NB4 (cell line): ENCODE measurements around the gene WRNIP1.

Experiments
- DNase-seq: peaks from one replicate; pipeline ENCODE4 v3.0.0; 2010; ENCODE audit warnings: low read depth
- H3K4me3 ChIP-seq: one replicate; pipeline ENCODE4 v1.5.1; 2011; ENCODE audit warnings: mild to moderate bottlenecking, low read depth, low read length, moderate library complexity
- MYC ChIP-seq: IDR thresholded peaks from 2 replicates; pipeline ENCODE4 v1.6.1; 2011; ENCODE audit warnings: low read depth, low read length
- POLR2A ChIP-seq: IDR thresholded peaks from 2 replicates; pipeline ENCODE4 v1.6.1; 2011; ENCODE audit warnings: mild to moderate bottlenecking; ENCODE audit not compliant: insufficient read length; ENCODE audit errors: extremely low read depth
- TF ChIP-seq, protein P1 (sequence below): IDR thresholded peaks from one replicate; pipeline ENCODE4 v1.5.1; 2012; ENCODE audit warnings: low read depth, low read length
- TF ChIP-seq, protein P2 (sequence below): IDR thresholded peaks from 2 replicates; pipeline ENCODE4 v1.6.1; 2011; ENCODE audit warnings: low read depth, low read length

The WRNIP1 gene

DNA sequence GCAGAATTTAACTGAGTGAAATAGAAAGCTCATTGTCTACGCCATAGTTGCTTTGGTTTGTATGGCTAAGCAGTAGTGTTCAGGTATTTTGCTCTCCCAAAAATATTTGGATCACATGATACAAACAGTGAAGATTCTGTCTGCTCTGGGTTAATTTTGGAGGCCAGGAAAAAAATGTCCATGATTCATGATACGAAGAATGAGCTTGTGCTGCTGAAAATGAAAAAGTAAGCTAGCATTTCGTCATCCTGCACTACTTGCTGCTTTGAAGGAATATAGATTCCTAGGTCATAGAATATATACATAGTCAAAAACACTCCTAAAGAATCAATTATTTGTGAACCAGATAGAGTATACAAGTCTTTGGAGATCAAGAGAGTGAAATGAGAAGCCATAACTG, 8.3 kb downstream of the WRNIP1 start:
- DNase-seq: no peak
- no peak overlapping the region for H3K4me3 ChIP-seq
- TF ChIP-seq, protein P1, sequence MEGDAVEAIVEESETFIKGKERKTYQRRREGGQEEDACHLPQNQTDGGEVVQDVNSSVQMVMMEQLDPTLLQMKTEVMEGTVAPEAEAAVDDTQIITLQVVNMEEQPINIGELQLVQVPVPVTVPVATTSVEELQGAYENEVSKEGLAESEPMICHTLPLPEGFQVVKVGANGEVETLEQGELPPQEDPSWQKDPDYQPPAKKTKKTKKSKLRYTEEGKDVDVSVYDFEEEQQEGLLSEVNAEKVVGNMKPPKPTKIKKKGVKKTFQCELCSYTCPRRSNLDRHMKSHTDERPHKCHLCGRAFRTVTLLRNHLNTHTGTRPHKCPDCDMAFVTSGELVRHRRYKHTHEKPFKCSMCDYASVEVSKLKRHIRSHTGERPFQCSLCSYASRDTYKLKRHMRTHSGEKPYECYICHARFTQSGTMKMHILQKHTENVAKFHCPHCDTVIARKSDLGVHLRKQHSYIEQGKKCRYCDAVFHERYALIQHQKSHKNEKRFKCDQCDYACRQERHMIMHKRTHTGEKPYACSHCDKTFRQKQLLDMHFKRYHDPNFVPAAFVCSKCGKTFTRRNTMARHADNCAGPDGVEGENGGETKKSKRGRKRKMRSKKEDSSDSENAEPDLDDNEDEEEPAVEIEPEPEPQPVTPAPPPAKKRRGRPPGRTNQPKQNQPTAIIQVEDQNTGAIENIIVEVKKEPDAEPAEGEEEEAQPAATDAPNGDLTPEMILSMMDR: no peak
- TF ChIP-seq MYC: no peak
- TF ChIP-seq, protein P2, sequence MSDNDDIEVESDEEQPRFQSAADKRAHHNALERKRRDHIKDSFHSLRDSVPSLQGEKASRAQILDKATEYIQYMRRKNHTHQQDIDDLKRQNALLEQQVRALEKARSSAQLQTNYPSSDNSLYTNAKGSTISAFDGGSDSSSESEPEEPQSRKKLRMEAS: no peak
- no peak for TF ChIP-seq POLR2A

DNA sequence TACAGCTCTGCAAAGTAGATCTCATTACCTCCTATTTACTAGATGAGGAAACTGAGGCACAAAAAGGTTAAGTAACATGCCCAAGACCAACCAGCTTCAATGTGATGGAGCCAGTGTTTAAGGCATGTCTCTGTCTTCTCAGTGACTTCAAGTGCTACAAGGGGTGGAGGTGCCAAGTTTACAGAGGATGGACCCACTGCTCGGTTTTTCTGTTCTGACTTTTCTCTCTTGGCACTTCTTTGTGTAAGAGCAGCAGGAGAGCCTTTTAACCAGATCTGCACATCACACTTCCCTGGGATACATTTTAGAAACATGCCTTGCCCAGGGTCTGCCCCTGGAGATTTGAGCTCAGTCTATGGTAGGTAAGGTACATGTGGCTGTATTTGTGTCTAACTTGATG, 9.8 kb downstream of the WRNIP1 start:
- TF ChIP-seq MYC (no peak), POLR2A (no peak)
- TF ChIP-seq, protein P2: no peak
- TF ChIP-seq, protein P1: no peak
- DNase-seq: no peak

DNA sequence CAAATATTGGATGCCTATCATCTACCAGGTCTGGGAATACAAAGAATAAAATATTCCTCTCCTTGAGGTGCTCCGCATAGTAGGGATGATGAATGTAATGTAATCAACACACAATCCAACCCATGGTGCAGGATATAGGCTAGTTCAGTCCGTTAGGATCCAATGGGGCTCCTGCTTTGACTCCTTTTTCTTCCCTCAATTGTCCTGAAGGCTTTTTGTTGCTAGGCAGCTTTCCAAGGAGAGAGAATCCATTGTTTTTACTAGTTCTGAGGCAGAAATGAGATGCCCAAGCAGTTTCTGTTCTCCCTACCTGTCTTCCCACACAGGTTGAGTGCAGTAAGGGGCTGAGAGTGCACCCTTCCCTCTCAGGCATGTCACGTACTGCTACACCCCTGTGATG, 12.1 kb downstream of the WRNIP1 start:
- DNase-seq: no peak
- TF ChIP-seq MYC (no peak), POLR2A (no peak)
- TF ChIP-seq, protein P2: no peak
- TF ChIP-seq, protein P1: no peak
- H3K4me3 ChIP-seq: no peak overlapping the region

More for the DNA sequence above, 9.8 kb downstream of the WRNIP1 start:
- H3K4me3 ChIP-seq: no peak overlapping the region

DNA sequence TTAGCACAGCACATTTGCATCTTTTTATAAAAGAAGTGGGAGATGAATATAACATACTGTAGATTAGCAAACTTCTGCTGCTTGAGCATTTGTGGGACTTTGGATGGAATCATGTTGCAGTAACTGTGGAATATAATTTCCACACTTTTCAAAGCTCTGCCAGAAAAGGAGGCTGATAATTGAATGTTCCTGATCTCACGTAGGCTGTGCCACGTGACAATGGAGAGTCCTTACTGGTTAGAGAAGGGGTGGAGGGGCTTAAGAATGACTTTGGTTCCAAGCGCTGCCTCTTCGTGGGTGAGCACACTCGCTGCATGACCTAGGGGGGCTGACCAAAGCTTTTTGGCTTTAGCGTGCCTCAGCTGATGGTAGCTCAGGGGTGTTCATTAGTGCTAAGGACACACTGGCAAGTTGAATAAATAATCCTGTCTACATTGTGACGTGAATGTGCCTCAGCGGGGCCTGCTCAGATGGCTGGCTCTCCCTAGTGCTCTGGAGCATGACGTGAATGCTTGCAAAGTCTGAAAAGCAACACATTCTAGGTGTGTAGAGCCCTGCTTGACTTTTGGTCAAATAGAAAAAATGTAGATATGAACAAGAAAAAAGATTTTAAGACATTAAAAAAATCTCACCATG, 15.0 kb downstream of the WRNIP1 start:
- TF ChIP-seq MYC (no peak), POLR2A (no peak)
- TF ChIP-seq, protein P2: no peak
- TF ChIP-seq, protein P1: no peak
- DNase-seq: no peak
- no peak overlapping the region for H3K4me3 ChIP-seq

DNA sequence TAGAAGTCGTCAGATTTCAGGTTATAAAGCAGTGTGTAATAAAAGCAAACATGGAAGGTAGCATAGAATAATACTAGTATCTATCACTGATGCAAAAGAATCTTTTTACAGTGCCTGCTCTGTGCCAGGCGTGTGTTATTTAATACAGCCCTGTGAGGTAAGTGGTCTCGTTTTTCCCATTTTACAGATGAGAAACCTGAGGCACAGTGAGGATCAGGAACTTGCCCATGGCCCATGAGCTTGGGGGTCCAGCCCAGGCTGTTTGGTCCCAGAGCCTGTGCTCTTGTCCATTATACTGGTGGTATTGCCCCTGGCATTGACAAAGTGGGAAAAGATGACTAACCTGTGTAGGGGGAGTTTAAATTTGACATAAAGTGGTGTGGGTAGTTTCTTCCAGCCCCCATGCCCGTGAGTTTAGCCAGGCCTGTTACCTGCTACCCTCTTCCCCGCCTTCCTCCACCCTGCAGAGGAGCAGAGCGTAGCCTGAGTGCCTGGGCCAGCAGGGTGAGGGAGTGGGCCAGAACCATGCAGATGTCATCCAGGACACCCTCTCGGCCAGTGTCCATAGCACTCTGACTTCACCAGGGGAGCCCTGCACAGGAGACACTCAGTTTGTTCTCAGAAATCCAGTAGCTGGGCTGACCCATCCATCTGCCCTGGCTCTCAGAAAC, 16.6 kb downstream of the WRNIP1 start:
- H3K4me3 ChIP-seq: no peak overlapping the region
- no peak for DNase-seq
- TF ChIP-seq, protein P1: no peak
- no peak for TF ChIP-seq MYC
- TF ChIP-seq, protein P2: no peak
- no peak for TF ChIP-seq POLR2A

DNA sequence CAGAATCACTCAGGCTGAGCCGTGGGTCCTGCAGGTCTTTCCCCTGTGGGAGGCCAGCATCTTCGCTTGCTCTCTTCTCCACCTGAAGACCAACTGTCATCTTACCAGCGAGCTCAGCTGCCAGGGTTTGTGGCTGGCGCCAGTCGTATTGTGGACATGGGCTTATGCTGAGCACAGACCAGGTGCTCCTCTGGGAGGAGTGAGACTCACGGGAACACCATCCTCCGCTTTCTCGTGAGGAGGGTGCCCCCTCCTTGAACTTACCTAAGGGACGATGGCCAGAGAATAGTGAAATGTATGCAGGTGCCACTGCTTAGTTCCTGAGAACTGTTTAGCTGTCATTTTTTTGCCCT, 17.1 kb downstream of the WRNIP1 start:
- DNase-seq: no peak
- TF ChIP-seq POLR2A: no peak
- TF ChIP-seq, protein P1: no peak
- TF ChIP-seq, protein P2: no peak
- no peak for TF ChIP-seq MYC

More for the DNA sequence above, 17.1 kb downstream of the WRNIP1 start:
- H3K4me3 ChIP-seq: no peak overlapping the region
